Large intestine (tissue), 3 donors: ENCODE measurements around the gene NRP1. TPM values are rescaled to one million over a fixed set of nuclear protein-coding genes. Genes with fewer than 3 reads are reported as not detected.
A peak's percentile ranks its signal among the peaks of the same experiment; 100 is the strongest.

Experiments used
- DNase-seq, 2 donors: peaks; one replicate each; pipeline versions ENCODE4 v3.0.0 to v3.0.0-alpha.2; 2013
- H3K27ac ChIP-seq: one replicate; pipeline ENCODE4 v1.5.1; 2013; ENCODE audit warnings: low read length
- H3K27me3 ChIP-seq: 2 replicates; pipeline ENCODE4 v1.6.1; 2013; ENCODE audit warnings: low read length; ENCODE audit not compliant: control insufficient read depth, insufficient read depth
- H3K36me3 ChIP-seq: 2 replicates; pipeline ENCODE4 v1.6.1; 2013; ENCODE audit warnings: low read length; ENCODE audit not compliant: control insufficient read depth, insufficient read depth
- H3K4me1 ChIP-seq: one replicate; pipeline ENCODE4 v1.6.1; 2013; ENCODE audit warnings: low read length; ENCODE audit not compliant: control insufficient read depth, insufficient read depth
- H3K4me3 ChIP-seq: one replicate; pipeline ENCODE4 v1.5.1; 2013; ENCODE audit warnings: low read length
- H3K9me3 ChIP-seq: one replicate; pipeline ENCODE4 v1.6.1; 2013; ENCODE audit warnings: mild to moderate bottlenecking, low read depth, low read length, moderate library complexity; ENCODE audit not compliant: control insufficient read depth
- WGBS: methylation state at CpG from one replicate; pipeline ENCODE4 v1.1.5; 2013; ENCODE audit warnings: low lambda C conversion rate; ENCODE audit not compliant: insufficient coverage; 5-methylcytosine and 5-hydroxymethylcytosine counted together
- polyA plus RNA-seq: library from polyadenylated mRNA; unstranded; fragments of 120-200 nt; gene quantifications from one replicate; pipeline ENCODE4 v1.2.1, GENCODE V29; 2013

The NRP1 gene
- polyA plus RNA-seq, 1 donor, result 33.4 TPM

DNA sequence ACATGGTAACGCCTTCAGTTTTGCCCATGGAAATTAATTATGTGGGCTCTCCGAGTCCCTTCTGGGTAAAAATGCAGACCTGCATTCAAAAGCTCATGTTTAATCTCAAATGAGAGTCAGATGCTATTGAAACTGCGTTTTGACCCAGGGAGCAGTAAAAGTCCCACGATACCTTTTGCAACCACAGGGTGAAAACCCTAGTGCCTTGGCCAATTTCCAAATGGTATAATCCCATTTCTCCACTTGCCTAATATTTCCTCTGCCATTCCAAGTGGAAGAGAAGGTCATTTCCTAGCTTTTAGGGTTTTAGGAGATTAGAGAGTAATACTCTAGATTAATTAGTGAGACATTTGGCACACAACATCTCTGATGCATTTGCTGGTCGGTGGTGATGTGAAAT lies 132.5 kb downstream of the NRP1 start:
- no peaks in the 10 kb centered on the region for H3K9me3 ChIP-seq
- peaks cover 5% of the 10 kb centered on the region for H3K4me1 ChIP-seq
- H3K27ac ChIP-seq, result no peak overlapping the region
- H3K27me3 ChIP-seq, result no peaks in the 10 kb centered on the region
- H3K4me3 ChIP-seq, result no peak overlapping the region
- WGBS, result no CpG with 5 or more reads among the region's 5 CpGs
- DNase-seq, result peak in 1 of 2 donors; percentile 48
- peaks cover 3% of the 10 kb centered on the region for H3K36me3 ChIP-seq

DNA sequence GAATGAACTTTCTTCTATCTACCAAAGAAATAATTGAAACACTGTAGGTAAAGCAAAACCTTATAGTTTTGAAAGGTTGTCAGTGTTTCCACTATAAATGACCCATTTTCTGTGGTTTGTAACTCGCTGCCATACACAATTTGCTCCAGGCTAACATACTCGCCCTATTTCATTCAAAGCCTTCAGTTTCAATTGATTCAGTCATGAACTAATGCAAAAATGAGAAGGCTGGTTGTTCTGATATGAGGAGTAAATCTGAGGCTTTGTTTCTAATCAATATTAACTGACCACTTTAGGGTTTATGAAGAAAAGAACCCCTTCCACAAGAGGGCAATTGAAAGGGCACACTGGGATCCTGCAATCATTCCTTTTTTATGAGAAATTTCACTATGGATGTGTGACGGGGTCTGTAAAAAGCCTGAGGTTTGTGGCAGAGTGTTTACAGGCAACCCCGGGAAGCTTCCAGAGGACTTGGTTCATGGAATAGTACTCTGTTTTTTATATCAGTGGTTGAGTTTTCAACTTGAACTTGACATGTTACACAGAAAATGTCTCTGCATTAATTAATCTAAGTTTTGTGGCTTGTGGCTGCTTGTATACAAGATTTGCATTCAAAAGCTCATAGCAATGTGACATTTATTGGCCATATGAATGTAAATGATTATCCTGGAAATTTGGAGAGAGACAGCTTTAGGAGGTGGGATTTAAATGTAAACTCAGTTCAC lies 133.2 kb downstream of the NRP1 start:
- Histone ChIP-seq H3K9me3 (no peaks in the 10 kb centered on the region), H3K27me3 (no peaks in the 10 kb centered on the region)
- 100% methylated on average over 1 of the region's 4 CpGs for WGBS

DNA sequence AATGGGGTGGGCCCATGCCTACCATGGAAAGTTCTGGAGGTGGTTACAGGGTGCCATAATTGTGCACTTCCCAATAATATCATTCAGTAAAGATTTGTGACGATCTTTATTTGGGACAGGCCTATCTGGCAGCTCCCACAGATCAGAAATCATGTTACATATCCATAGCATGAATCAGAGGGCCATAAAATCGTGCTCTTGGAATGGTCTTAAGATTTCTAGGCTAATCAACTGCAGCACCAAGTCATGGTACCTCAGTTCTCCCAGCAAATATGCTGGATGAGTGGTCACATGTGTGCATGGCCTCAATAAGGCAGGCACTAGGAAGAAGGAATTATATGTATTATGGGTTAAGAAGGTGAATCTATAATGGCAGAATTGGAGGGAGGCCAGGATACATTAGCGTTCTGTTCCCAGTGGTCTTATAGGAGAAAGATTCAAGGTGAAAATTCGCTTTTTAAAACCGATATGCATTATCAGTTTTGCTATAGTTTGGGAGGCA lies 134.7 kb downstream of the NRP1 start:
- DNase-seq, result no peak
- peaks cover 16% of the 10 kb centered on the region for H3K4me1 ChIP-seq
- H3K27ac ChIP-seq, result no peak overlapping the region
- no CpG with 5 or more reads among the region's 5 CpGs for WGBS
- no peak overlapping the region for H3K4me3 ChIP-seq
- no peaks in the 10 kb centered on the region for H3K36me3 ChIP-seq
- H3K27me3 ChIP-seq, result no peaks in the 10 kb centered on the region
- no peaks in the 10 kb centered on the region for H3K9me3 ChIP-seq

More for the DNA sequence above, 133.2 kb downstream of the NRP1 start:
- no peak for DNase-seq
- Histone ChIP-seq H3K4me1 (peaks cover 9% of the 10 kb centered on the region), H3K4me3 (no peak overlapping the region), H3K36me3 (peaks cover 3% of the 10 kb centered on the region), H3K27ac (no peak overlapping the region)

DNA sequence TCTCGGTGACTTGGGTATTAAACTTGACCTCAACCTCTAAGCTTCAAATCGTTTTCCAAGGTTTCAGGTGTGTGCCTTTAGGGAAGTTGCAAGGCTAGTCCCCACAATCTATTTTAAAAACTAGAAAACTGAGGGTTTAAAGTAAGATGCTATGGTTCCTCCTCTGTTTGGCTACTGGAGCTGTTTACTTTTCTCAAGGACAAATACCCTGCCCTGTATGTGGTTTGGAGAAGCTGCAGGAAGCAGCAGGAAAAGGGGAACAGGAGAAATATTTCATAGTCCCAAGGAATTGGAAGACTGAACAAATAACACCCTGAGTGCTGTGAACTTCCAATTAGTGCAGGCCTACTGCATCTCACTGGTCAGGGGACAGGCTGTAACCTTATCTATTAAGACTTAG lies 135.9 kb downstream of the NRP1 start:
- Histone ChIP-seq H3K27me3 (no peaks in the 10 kb centered on the region), H3K4me3 (no peak overlapping the region), H3K36me3 (no peaks in the 10 kb centered on the region), H3K27ac (no peak overlapping the region), H3K4me1 (peaks cover 21% of the 10 kb centered on the region), H3K9me3 (no peaks in the 10 kb centered on the region)
- no peak for DNase-seq
- no CpG with 5 or more reads among the region's 2 CpGs for WGBS

DNA sequence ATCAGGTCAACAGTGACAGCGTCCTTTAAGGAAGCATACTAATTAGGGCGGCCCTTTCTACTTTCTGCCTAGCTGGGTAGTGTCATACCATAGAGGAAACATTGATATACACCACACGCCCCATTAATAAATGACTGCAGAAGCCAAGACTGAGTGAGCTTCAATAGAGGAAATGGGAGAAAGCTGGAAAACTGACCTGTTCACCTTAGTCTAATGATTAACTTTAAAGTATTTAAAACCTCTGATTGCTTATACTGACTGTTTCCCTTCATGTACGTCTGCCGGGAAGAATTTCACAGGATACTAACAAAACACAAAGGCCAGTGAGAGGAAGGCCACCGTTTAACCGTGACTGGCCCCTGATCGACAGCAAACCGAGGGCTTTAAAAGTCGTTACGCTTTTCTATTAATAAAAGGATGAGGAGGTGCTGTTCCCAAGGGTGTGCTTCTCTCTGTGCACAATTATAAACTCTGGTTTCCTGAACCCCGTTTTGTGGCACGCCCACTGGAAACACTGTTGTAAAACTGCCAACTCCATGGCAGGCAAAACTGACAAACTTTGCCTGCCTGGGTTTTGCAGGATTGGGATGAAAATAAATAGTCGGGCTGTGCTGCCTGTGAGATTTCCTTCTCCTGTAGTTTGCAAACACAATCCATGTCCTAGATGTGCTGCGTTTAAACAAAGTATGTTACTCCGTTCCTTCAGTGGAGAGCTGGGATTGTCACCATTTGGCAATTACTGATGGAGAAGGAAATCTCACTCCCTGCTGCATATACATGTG lies 137.6 kb downstream of the NRP1 start:
- Histone ChIP-seq H3K9me3 (no peaks in the 10 kb centered on the region), H3K4me3 (peak overlapping the region; percentile 13), H3K36me3 (no peaks in the 10 kb centered on the region), H3K4me1 (peaks cover 23% of the 10 kb centered on the region), H3K27me3 (no peaks in the 10 kb centered on the region), H3K27ac (peak overlapping the region; percentile 61)
- DNase-seq, result peak; percentile 54 to 88
- no CpG with 5 or more reads among the region's 16 CpGs for WGBS

DNA sequence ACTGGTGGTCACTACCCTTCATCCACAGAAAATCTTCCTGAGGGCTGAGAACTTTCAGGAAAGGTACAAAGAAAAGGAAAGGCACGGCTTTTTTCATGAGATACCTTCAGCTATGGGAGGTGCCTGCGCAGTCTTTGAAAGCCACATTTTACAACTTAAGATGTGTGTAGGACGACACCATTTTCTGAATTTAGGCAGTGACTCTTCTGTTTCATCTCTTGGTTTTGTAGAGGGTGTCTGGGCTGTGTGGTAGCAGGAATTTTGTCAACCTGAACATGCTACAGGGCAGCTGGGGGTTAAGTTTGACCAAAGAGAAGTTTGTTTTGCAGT lies 138.1 kb downstream of the NRP1 start:
- H3K4me1 ChIP-seq, result peaks cover 23% of the 10 kb centered on the region
- DNase-seq, result no peak
- no peak overlapping the region for H3K4me3 ChIP-seq
- WGBS, result no CpG with 5 or more reads among the region's 3 CpGs
- H3K27ac ChIP-seq, result peak overlapping the region; percentile 61
- H3K9me3 ChIP-seq, result no peaks in the 10 kb centered on the region
- H3K36me3 ChIP-seq, result no peaks in the 10 kb centered on the region
- no peaks in the 10 kb centered on the region for H3K27me3 ChIP-seq

DNA sequence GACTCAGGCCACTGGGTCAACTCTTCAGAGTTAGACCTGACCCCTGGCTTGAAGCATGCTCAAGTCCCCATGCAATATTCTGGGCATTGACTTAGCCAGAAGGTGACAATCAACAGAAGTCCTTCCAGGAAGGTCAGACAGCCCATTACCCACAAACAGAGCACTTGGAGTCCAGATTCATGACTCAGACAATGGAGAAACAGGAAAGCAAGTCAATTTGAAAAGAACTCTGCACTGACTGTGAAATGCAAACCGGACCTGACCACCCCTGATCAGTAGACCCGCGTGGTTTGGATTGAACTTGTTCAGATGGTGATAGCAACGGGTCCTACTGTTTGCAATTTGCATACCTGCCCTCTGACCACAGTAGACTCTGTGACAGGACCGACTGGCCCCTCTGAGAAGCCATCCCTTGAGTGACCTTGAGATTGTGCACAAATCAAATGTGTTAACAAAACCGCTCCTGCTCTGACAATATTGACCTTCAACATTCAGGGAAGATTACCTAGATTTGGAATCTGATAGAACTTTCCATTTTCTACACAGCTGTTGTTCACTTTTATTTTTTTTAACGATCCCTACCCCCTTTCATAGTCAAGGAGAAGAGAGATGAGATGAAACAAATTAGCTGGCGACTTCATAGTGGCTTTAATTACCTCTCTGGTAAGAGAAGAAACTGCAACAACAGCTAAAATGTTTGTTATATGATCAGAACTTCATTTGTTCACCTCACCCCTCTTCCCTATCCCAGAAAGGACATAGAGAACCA lies 138.7 kb downstream of the NRP1 start:
- no peak overlapping the region for H3K4me3 ChIP-seq
- H3K27ac ChIP-seq, result no peak overlapping the region
- H3K4me1 ChIP-seq, result peaks cover 23% of the 10 kb centered on the region
- DNase-seq, result peak in 1 of 2 donors; percentile 34
- WGBS, result 40% methylated on average over 1 of the region's 8 CpGs
- no peaks in the 10 kb centered on the region for H3K36me3 ChIP-seq
- no peaks in the 10 kb centered on the region for H3K9me3 ChIP-seq
- H3K27me3 ChIP-seq, result no peaks in the 10 kb centered on the region

DNA sequence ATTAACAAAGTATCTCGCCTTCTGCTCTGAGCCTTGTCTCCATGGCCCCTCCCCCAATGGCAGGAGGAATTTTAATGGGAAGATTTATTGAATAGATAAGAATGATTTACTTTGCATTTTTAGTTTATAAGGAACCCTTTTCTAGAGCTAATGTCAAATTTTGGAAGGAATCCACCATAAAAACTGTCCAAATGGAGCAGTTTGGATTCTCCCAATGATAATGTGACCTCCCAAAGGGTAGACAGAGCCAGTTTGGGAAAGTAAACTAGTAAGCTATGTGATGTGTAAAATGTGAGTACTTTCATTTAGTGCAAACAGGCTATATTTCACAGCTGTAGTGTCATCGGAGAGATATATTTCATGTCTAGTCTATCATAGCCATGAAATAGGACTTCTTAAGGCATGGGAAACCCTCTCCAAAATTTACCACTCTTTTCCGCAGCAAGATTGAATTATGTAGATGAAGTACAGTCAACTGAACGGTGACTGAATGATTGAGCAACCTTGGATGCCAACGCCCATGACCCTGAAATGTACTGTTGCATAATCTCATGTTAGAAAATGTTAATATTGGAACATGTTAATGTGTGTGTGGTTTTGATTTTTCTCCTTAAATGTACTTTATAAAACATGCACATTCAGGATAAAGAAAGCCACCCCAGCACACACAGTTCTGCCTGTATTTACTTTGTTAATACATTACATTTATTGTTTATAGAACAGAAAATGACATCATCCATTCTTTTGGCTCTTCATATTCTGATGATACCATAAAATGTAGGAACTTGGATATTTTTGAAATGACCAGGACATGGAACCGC lies 140.6 kb downstream of the NRP1 start:
- Histone ChIP-seq H3K9me3 (no peaks in the 10 kb centered on the region), H3K4me1 (peaks cover 23% of the 10 kb centered on the region)

DNA sequence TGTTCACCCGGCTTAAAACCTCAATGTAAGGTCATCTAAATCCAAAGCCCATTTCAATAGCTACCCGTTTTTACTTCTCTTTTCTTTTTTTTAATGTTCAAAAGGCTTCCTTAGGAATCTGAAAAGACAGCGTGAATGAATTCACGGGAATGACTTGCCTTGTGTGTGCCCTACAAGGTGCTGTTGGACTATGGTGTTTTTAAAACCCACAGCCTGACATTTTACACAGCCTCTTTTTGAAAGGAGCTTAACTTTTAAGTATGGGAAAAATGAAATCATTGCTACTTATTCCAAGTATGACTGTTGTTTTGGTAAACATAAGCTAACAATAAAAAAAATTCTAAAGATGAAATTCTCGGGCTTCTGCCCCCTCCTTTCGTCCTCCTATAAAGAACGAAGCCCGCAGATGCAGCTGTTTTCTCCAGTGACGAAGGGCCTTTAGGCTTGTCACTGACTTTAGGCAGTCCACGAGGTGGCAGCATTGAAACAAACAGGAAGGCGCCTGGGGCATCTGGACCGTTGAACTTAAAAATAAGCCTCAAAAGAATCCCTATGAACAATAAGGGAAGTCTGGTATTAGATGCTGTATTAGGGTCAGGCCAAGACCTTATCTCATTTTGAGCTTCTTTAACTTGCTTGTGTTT lies 141.3 kb downstream of the NRP1 start:
- 67% methylated on average over 4 of the region's 12 CpGs for WGBS
- Histone ChIP-seq H3K9me3 (no peaks in the 10 kb centered on the region), H3K27ac (no peak overlapping the region), H3K27me3 (no peaks in the 10 kb centered on the region), H3K4me3 (no peak overlapping the region), H3K36me3 (no peaks in the 10 kb centered on the region), H3K4me1 (peaks cover 23% of the 10 kb centered on the region)
- peak; percentile 72 to 73 for DNase-seq

More for the DNA sequence above, 140.6 kb downstream of the NRP1 start:
- no peaks in the 10 kb centered on the region for H3K36me3 ChIP-seq
- H3K4me3 ChIP-seq, result no peak overlapping the region
- WGBS, result 83% methylated on average over 1 of the region's 6 CpGs
- peak; percentile 47 to 69 for DNase-seq
- H3K27ac ChIP-seq, result peak overlapping the region; percentile 5
- H3K27me3 ChIP-seq, result no peaks in the 10 kb centered on the region
